ENCODE results near the gene TBC1D3E. TPM values are rescaled to one million over a fixed set of nuclear protein-coding genes. Genes with fewer than 3 reads are reported as not detected.

TBC1D3E gene
- total and polyA plus RNA-seq, 10 of the 15 experiments (the other 5 are each of a cell fraction or from before 2014, with no cell fraction given) = 0.04 TPM; not detected in 9

Small RNAs within 50 kb of the gene (small RNA-seq; reads per million reads assigned to genes)
- gene RF00019 (not detected), gene RNA5SP526 (not detected)

Other genes with a start within 250 kb of the TBC1D3E start
Only the 7 nearest of the 8 such genes appear.
- gene TBC1D3K, start 203.5 kb upstream of the TBC1D3E start, total RNA-seq (2014; rRNA removed) = not detected in 2 replicates
- gene TBC1D3K, start 203.5 kb upstream of the TBC1D3E start, total RNA-seq (2014; rRNA removed; fragmentation: Illumina TruSeq; extraction: Trizol) = not detected in 2 replicates
- not detected in 2 replicates for gene TBC1D3K, start 203.5 kb upstream of the TBC1D3E start, total RNA-seq (2021)
- gene TBC1D3K, start 203.5 kb upstream of the TBC1D3E start, polyA plus RNA-seq (2011; rRNA removed) = not detected in 2 replicates
- gene TBC1D3K, start 203.5 kb upstream of the TBC1D3E start, polyA plus RNA-seq (2014; fragmentation: Illumina TruSeq; extraction: Trizol) = not detected in 2 replicates
- not detected for gene TBC1D3K, start 203.5 kb upstream of the TBC1D3E start, polyA plus RNA-seq (2014; fragmentation: Nextera tagmentation; extraction: Ambion mirVana)
- not detected in 2 replicates for gene TBC1D3K, start 203.5 kb upstream of the TBC1D3E start, polyA plus RNA-seq (2014; rRNA removed)
- not detected for gene TBC1D3K, start 203.5 kb upstream of the TBC1D3E start, polyA plus RNA-seq (2016; fragmentation: Nextera tagmentation; extraction: Ambion mirVana)
- gene TBC1D3L, start 138.9 kb upstream of the TBC1D3E start, total RNA-seq (2014; rRNA removed) = 5.9 and 6.4 TPM in 2 replicates
- 3.8 and 4.2 TPM in 2 replicates for gene TBC1D3L, start 138.9 kb upstream of the TBC1D3E start, total RNA-seq (2014; rRNA removed; fragmentation: Illumina TruSeq; extraction: Trizol)
- gene TBC1D3L, start 138.9 kb upstream of the TBC1D3E start, total RNA-seq (2021) = 9.7 and 10.4 TPM in 2 replicates
- gene TBC1D3L, start 138.9 kb upstream of the TBC1D3E start, polyA plus RNA-seq (2011; rRNA removed) = 14.5 and 14.8 TPM in 2 replicates
- 3.0 and 4.7 TPM in 2 replicates for gene TBC1D3L, start 138.9 kb upstream of the TBC1D3E start, polyA plus RNA-seq (2014; fragmentation: Illumina TruSeq; extraction: Trizol)
- 1 to 10 TPM in 1 of 2 experiments, under 1 TPM in 1; 0.31 to 1.4 TPM for gene TBC1D3L, start 138.9 kb upstream of the TBC1D3E start, polyA plus RNA-seq (2014; fragmentation: Nextera tagmentation; extraction: Ambion mirVana)
- gene TBC1D3L, start 138.9 kb upstream of the TBC1D3E start, polyA plus RNA-seq (2014; rRNA removed) = 13.3 and 15.4 TPM in 2 replicates
- gene TBC1D3L, start 138.9 kb upstream of the TBC1D3E start, polyA plus RNA-seq (2016; fragmentation: Nextera tagmentation; extraction: Ambion mirVana) = 1 to 10 TPM; 3.7 TPM
- 0.11 TPM in 1 of 2 replicates, not detected in the other for gene TBC1D3D, start 124.0 kb upstream of the TBC1D3E start, total RNA-seq (2014; rRNA removed)
- gene TBC1D3D, start 124.0 kb upstream of the TBC1D3E start, total RNA-seq (2014; rRNA removed; fragmentation: Illumina TruSeq; extraction: Trizol) = 0.09 TPM in 1 of 2 replicates, not detected in the other
- 0.67 TPM in 1 of 2 replicates, not detected in the other for gene TBC1D3D, start 124.0 kb upstream of the TBC1D3E start, total RNA-seq (2021)
- 0.22 TPM in 1 of 2 replicates, not detected in the other for gene TBC1D3D, start 124.0 kb upstream of the TBC1D3E start, polyA plus RNA-seq (2011; rRNA removed)
- gene TBC1D3D, start 124.0 kb upstream of the TBC1D3E start, polyA plus RNA-seq (2014; fragmentation: Illumina TruSeq; extraction: Trizol) = 0.06 TPM in 1 of 2 replicates, not detected in the other
- not detected for gene TBC1D3D, start 124.0 kb upstream of the TBC1D3E start, polyA plus RNA-seq (2014; fragmentation: Nextera tagmentation; extraction: Ambion mirVana)
- gene TBC1D3D, start 124.0 kb upstream of the TBC1D3E start, polyA plus RNA-seq (2014; rRNA removed) = not detected in 2 replicates
- gene TBC1D3D, start 124.0 kb upstream of the TBC1D3E start, polyA plus RNA-seq (2016; fragmentation: Nextera tagmentation; extraction: Ambion mirVana) = not detected
- not detected in 2 replicates for gene TBC1D3C, start 59.3 kb upstream of the TBC1D3E start, total RNA-seq (2014; rRNA removed)
- gene TBC1D3C, start 59.3 kb upstream of the TBC1D3E start, total RNA-seq (2014; rRNA removed; fragmentation: Illumina TruSeq; extraction: Trizol) = not detected in 2 replicates
- gene TBC1D3C, start 59.3 kb upstream of the TBC1D3E start, total RNA-seq (2021) = not detected in 2 replicates
- not detected in 2 replicates for gene TBC1D3C, start 59.3 kb upstream of the TBC1D3E start, polyA plus RNA-seq (2011; rRNA removed)
- not detected in 2 replicates for gene TBC1D3C, start 59.3 kb upstream of the TBC1D3E start, polyA plus RNA-seq (2014; fragmentation: Illumina TruSeq; extraction: Trizol)
- not detected for gene TBC1D3C, start 59.3 kb upstream of the TBC1D3E start, polyA plus RNA-seq (2014; fragmentation: Nextera tagmentation; extraction: Ambion mirVana)
- gene TBC1D3C, start 59.3 kb upstream of the TBC1D3E start, polyA plus RNA-seq (2014; rRNA removed) = not detected in 2 replicates
- gene TBC1D3C, start 59.3 kb upstream of the TBC1D3E start, polyA plus RNA-seq (2016; fragmentation: Nextera tagmentation; extraction: Ambion mirVana) = under 1 TPM in 1 of 2 experiments, not detected in 1; 0.09 TPM
- not detected in 2 replicates for gene TBC1D3, start 64.6 kb downstream of the TBC1D3E start, total RNA-seq (2014; rRNA removed)
- not detected in 2 replicates for gene TBC1D3, start 64.6 kb downstream of the TBC1D3E start, total RNA-seq (2014; rRNA removed; fragmentation: Illumina TruSeq; extraction: Trizol)
- gene TBC1D3, start 64.6 kb downstream of the TBC1D3E start, total RNA-seq (2021) = not detected in 2 replicates
- 0.03 and 0.16 TPM in 2 replicates for gene TBC1D3, start 64.6 kb downstream of the TBC1D3E start, polyA plus RNA-seq (2011; rRNA removed)
- not detected in 2 replicates for gene TBC1D3, start 64.6 kb downstream of the TBC1D3E start, polyA plus RNA-seq (2014; fragmentation: Illumina TruSeq; extraction: Trizol)
- gene TBC1D3, start 64.6 kb downstream of the TBC1D3E start, polyA plus RNA-seq (2014; fragmentation: Nextera tagmentation; extraction: Ambion mirVana) = not detected
- gene TBC1D3, start 64.6 kb downstream of the TBC1D3E start, polyA plus RNA-seq (2014; rRNA removed) = not detected in 2 replicates
- not detected for gene TBC1D3, start 64.6 kb downstream of the TBC1D3E start, polyA plus RNA-seq (2016; fragmentation: Nextera tagmentation; extraction: Ambion mirVana)
- gene MRPL45, start 169.2 kb downstream of the TBC1D3E start, total RNA-seq (2014; rRNA removed) = 47.4 and 54.9 TPM in 2 replicates
- 36.2 and 37.5 TPM in 2 replicates for gene MRPL45, start 169.2 kb downstream of the TBC1D3E start, total RNA-seq (2014; rRNA removed; fragmentation: Illumina TruSeq; extraction: Trizol)
- 44.5 and 45.3 TPM in 2 replicates for gene MRPL45, start 169.2 kb downstream of the TBC1D3E start, total RNA-seq (2021)
- 80.9 and 97.4 TPM in 2 replicates for gene MRPL45, start 169.2 kb downstream of the TBC1D3E start, polyA plus RNA-seq (2011; rRNA removed)
- 82.4 and 98.5 TPM in 2 replicates for gene MRPL45, start 169.2 kb downstream of the TBC1D3E start, polyA plus RNA-seq (2014; fragmentation: Illumina TruSeq; extraction: Trizol)
- 100 to 1,000 TPM; 107 to 128 TPM for gene MRPL45, start 169.2 kb downstream of the TBC1D3E start, polyA plus RNA-seq (2014; fragmentation: Nextera tagmentation; extraction: Ambion mirVana)
- gene MRPL45, start 169.2 kb downstream of the TBC1D3E start, polyA plus RNA-seq (2014; rRNA removed) = 60.2 and 61.1 TPM in 2 replicates
- 10 to 100 TPM; 57.8 to 58.1 TPM for gene MRPL45, start 169.2 kb downstream of the TBC1D3E start, polyA plus RNA-seq (2016; fragmentation: Nextera tagmentation; extraction: Ambion mirVana)
- 0.05 TPM in 1 of 2 replicates, not detected in the other for gene GPR179, start 216.0 kb downstream of the TBC1D3E start, total RNA-seq (2014; rRNA removed)
- gene GPR179, start 216.0 kb downstream of the TBC1D3E start, total RNA-seq (2014; rRNA removed; fragmentation: Illumina TruSeq; extraction: Trizol) = under 0.01 and 0.05 TPM in 2 replicates
- gene GPR179, start 216.0 kb downstream of the TBC1D3E start, total RNA-seq (2021) = 0.08 TPM in 1 of 2 replicates, not detected in the other
- 0.03 TPM in 2 replicates for gene GPR179, start 216.0 kb downstream of the TBC1D3E start, polyA plus RNA-seq (2011; rRNA removed)
- gene GPR179, start 216.0 kb downstream of the TBC1D3E start, polyA plus RNA-seq (2014; fragmentation: Illumina TruSeq; extraction: Trizol) = 0.03 TPM in 1 of 2 replicates, not detected in the other
- gene GPR179, start 216.0 kb downstream of the TBC1D3E start, polyA plus RNA-seq (2014; fragmentation: Nextera tagmentation; extraction: Ambion mirVana) = not detected
- 0.01 and 0.04 TPM in 2 replicates for gene GPR179, start 216.0 kb downstream of the TBC1D3E start, polyA plus RNA-seq (2014; rRNA removed)
- gene GPR179, start 216.0 kb downstream of the TBC1D3E start, polyA plus RNA-seq (2016; fragmentation: Nextera tagmentation; extraction: Ambion mirVana) = under 1 TPM; 0.01 TPM

All from GM12878 (cell line).